Stimulated activated CD8-positive, alpha-beta memory T cell treated with anti-CD3 and anti-CD28 coated beads, Interleukin-15, amount 100 ng/mL, for 48 hours (primary cell): Measurements from ENCODE around the gene ROR2.

ENCODE experiments used
- DNase-seq, 2 donors: peaks; one replicate each; pipeline ENCODE4 v3.0.0-alpha.2; 2020; ENCODE audit warnings: low read depth in 2 of 2

ROR2 gene

GRCh38 chr9:91776409-91777291 lies 173.4 kb downstream of the ROR2 start:
- DNase-seq: no peak

GRCh38 chr9:91775708-91776028 lies 174.4 kb downstream of the ROR2 start:
- no peak for DNase-seq

GRCh38 chr9:91775011-91775707 lies 174.9 kb downstream of the ROR2 start:
- peak; percentile 32 to 44 for DNase-seq

- DNase-seq: no peak
Measured at GRCh38 chr9:91773156-91773555, 176.9 kb downstream of the ROR2 start.

GRCh38 chr9:91771864-91772263 lies 178.2 kb downstream of the ROR2 start:
- DNase-seq: no peak

GRCh38 chr9:91771027-91771426 lies 179.0 kb downstream of the ROR2 start:
- no peak for DNase-seq

- DNase-seq: no peak
Measured at GRCh38 chr9:91770229-91770628, 179.8 kb downstream of the ROR2 start.

GRCh38 chr9:91768977-91769916 lies 180.8 kb downstream of the ROR2 start:
- no peak for DNase-seq

- DNase-seq: no peak
Measured at GRCh38 chr9:91768507-91768906, 181.5 kb downstream of the ROR2 start.

GRCh38 chr9:91766315-91767069 lies 183.5 kb downstream of the ROR2 start:
- DNase-seq: no peak

GRCh38 chr9:91765296-91765695 lies 184.7 kb downstream of the ROR2 start:
- DNase-seq: no peak

GRCh38 chr9:91764661-91765060 lies 185.4 kb downstream of the ROR2 start:
- no peak for DNase-seq

- DNase-seq: no peak
Measured at GRCh38 chr9:91761362-91761761, 188.7 kb downstream of the ROR2 start.

- no peak for DNase-seq
Measured at GRCh38 chr9:91760906-91761305, 189.1 kb downstream of the ROR2 start.

GRCh38 chr9:91758491-91758981 lies 191.5 kb downstream of the ROR2 start:
- DNase-seq: peak; percentile 21 to 23

GRCh38 chr9:91757782-91758181 lies 192.2 kb downstream of the ROR2 start:
- no peak for DNase-seq

- DNase-seq: no peak
Measured at GRCh38 chr9:91756510-91756780, 193.6 kb downstream of the ROR2 start.

- DNase-seq: no peak
Measured at GRCh38 chr9:91755761-91756509, 194.1 kb downstream of the ROR2 start.

GRCh38 chr9:91753711-91754110 lies 196.3 kb downstream of the ROR2 start:
- no peak for DNase-seq

GRCh38 chr9:91751922-91752321 lies 198.1 kb downstream of the ROR2 start:
- no peak for DNase-seq

GRCh38 chr9:91750343-91750742 lies 199.7 kb downstream of the ROR2 start:
- no peak for DNase-seq
